Fibroblast of villous mesenchyme (primary cell): ENCODE results near the gene GRAMD1B. TPM values are rescaled to one million over a fixed set of nuclear protein-coding genes. Genes with fewer than 3 reads are reported as not detected.

ENCODE experiments used
- DNase-seq: peaks from one replicate; pipeline ENCODE4 v3.0.0-alpha.2; 2010; ENCODE audit warnings: low read depth
- H3K4me3 ChIP-seq: 2 replicates; pipeline ENCODE4 v1.5.1; 2011; ENCODE audit warnings: low read depth, mild to moderate bottlenecking, low read length
- total RNA-seq: library from RNA; depleted of rRNA; stranded (reverse); fragments of >200 nt; gene quantifications from 2 replicates; pipeline ENCODE4 v1.2.3, GENCODE V29; 2012
- TF ChIP-seq, protein P1 (sequence below): IDR thresholded peaks from 2 replicates; pipeline ENCODE4 v1.5.1; 2012; ENCODE audit warnings: low read depth, mild to moderate bottlenecking, low read length; ENCODE audit not compliant: insufficient read depth

Gene GRAMD1B
- total RNA-seq, 1 donor, result 6.0 TPM

DNA sequence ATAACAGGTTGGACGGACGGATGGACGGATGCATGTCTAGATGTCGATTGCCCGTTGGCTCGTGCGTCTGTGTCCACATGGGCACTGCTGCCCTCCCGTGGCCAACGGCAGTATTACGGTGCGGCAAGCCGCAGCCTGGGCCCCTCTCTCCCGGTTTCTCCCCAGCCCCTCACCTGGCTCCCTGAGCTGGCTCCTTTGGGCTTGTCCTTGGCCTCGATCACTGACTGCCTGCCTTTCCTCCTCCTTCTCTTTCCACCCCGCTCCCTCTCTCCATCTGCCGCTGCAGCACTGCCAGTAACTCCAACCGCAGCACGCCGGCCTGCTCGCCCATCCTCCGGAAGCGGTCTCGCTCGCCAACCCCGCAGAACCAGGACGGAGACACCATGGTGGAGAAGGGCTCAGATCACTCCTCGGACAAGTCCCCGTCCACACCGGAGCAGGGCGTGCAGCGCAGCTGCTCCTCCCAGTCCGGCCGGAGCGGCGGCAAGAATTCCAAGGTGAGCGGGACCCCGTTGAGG lies 147.1 kb downstream of the GRAMD1B start:
- no peak overlapping the region for H3K4me3 ChIP-seq
- TF ChIP-seq, protein P1, sequence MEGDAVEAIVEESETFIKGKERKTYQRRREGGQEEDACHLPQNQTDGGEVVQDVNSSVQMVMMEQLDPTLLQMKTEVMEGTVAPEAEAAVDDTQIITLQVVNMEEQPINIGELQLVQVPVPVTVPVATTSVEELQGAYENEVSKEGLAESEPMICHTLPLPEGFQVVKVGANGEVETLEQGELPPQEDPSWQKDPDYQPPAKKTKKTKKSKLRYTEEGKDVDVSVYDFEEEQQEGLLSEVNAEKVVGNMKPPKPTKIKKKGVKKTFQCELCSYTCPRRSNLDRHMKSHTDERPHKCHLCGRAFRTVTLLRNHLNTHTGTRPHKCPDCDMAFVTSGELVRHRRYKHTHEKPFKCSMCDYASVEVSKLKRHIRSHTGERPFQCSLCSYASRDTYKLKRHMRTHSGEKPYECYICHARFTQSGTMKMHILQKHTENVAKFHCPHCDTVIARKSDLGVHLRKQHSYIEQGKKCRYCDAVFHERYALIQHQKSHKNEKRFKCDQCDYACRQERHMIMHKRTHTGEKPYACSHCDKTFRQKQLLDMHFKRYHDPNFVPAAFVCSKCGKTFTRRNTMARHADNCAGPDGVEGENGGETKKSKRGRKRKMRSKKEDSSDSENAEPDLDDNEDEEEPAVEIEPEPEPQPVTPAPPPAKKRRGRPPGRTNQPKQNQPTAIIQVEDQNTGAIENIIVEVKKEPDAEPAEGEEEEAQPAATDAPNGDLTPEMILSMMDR, result peak; percentile 91
- peak; percentile 19 for DNase-seq

GRCh38 chr11:123578778-123579481 lies 148.9 kb downstream of the GRAMD1B start:
- DNase-seq, result no peak
- H3K4me3 ChIP-seq, result no peak overlapping the region
- TF ChIP-seq, protein P1, result no peak

DNA sequence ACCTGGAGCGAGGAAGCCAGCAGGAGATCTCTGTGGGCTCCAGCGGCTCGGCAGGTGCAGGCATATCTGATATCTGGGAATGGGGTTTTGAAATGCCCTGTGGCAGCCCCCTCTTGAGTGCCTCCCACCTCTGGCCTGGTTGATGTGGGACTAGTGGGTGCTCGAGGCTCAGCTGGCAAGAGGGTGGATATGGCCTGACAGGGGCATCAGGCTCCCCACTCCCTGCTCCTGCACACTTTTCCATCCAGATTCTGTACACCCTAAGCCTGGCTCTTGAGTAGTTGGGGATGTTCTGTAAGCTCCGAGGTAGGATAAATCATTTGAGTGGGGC lies 149.4 kb downstream of the GRAMD1B start:
- H3K4me3 ChIP-seq, result no peak overlapping the region
- no peak for DNase-seq
- TF ChIP-seq, protein P1, result no peak

DNA sequence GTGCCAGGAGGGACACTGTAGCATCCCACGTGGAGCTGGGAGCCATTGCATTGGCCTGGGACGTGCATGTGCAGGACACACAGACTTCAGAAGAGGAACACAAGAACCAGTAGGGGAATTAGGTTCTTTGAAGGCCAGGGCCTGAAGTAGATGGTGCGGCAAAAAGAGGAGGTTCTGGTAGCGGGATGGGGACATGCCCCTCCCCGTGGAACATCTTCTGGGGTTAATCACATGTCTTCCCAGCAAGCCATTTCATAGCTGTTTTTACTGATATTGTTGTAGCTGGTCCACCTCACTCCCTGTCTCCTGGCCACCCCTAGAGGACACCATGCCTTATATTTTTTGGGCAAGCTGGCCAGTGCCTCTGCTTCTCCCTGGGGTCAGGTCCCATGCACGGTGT lies 150.1 kb downstream of the GRAMD1B start:
- H3K4me3 ChIP-seq, result no peak overlapping the region
- no peak for DNase-seq
- TF ChIP-seq, protein P1, result no peak

DNA sequence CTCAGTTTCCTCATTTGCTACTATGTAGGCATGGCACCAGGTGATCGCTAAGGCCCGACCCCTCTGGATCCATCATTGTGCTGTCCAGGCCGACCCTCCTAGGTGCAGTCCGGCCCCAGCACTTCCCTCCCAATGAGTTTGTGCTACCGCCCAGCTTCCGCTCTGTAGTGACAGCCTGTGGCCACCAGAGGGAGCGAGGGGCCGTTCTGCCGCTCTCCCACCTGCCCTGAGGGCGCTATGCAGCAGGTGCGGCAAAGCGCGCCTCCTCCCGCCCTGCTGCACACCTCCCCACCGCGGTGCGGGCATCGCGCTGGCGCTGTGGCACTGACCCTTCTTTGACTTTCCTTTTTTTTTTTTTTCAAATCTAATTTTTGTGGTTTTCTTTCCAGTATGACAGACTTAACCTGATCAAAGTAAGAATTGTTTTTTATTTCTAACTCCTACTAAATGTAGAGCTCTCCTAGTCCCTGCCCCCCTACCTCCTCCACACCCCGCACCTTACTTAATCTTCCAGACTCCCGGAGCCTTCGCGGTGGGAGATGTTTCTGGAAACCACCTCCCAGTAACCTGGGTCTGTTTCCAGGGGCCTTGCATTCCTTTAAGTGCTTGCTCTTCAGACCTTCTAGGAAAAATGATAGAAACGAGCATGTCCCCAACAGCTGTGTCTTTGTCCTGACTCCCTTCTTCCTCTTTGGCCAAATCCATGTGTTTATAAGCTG lies 150.6 kb downstream of the GRAMD1B start:
- no peak overlapping the region for H3K4me3 ChIP-seq
- TF ChIP-seq, protein P1, result peak; percentile 97
- DNase-seq, result peak; percentile 25

- TF ChIP-seq, protein P1, result no peak
- DNase-seq, result no peak
- no peak overlapping the region for H3K4me3 ChIP-seq
Measured at GRCh38 chr11:123581651-123582399, 151.8 kb downstream of the GRAMD1B start.
